NCI-H82 (cell line): ENCODE data around the gene OR6V1.
"Not testable (repeated sequence)": the region's sequence is repeated elsewhere in the genome, so short reads cannot be mapped to it uniquely, and the experiment has no call there.

ENCODE experiments used
- DNase-seq: peaks from one replicate; lab custom pipeline; 2025; lab: John Stamatoyannopoulos, UW

Gene OR6V1

GRCh38 chr7:143042790-143043271, 9.3 kb upstream of the OR6V1 start:
- peak; percentile 75 for DNase-seq

GRCh38 chr7:143043391-143043790, 8.8 kb upstream of the OR6V1 start:
- no peak for DNase-seq

- no peak for DNase-seq
These were observed 5.7 kb upstream of the OR6V1 start for GRCh38 chr7:143046426-143046851.

- peak; percentile 73 for DNase-seq
These were observed 4.8 kb upstream of the OR6V1 start for GRCh38 chr7:143047326-143047725.

GRCh38 chr7:143048827-143049226, 3.3 kb upstream of the OR6V1 start:
- no peak for DNase-seq

- DNase-seq: no peak
These were observed 2.8 kb upstream of the OR6V1 start for GRCh38 chr7:143049362-143049761.

- DNase-seq: peak; percentile 67
These were observed 1.2 kb upstream of the OR6V1 start for GRCh38 chr7:143050931-143051330.

- no peak for DNase-seq
These were observed 2.5 kb downstream of the OR6V1 start for GRCh38 chr7:143054621-143055020.

- no peak for DNase-seq
These were observed 3.6 kb downstream of the OR6V1 start for GRCh38 chr7:143055754-143056153.

GRCh38 chr7:143063741-143064140, 11.6 kb downstream of the OR6V1 start:
- no peak for DNase-seq

GRCh38 chr7:143068446-143068845, 16.3 kb downstream of the OR6V1 start:
- DNase-seq: no peak

GRCh38 chr7:143069912-143070500, 17.9 kb downstream of the OR6V1 start:
- no peak for DNase-seq

- no peak for DNase-seq
These were observed 21.4 kb downstream of the OR6V1 start for GRCh38 chr7:143073556-143073955.

- DNase-seq: no peak
These were observed 22.0 kb downstream of the OR6V1 start for GRCh38 chr7:143074141-143074540.

- DNase-seq: no peak
These were observed 33.0 kb downstream of the OR6V1 start for GRCh38 chr7:143085109-143085508.

- not testable (repeated sequence) for DNase-seq
These were observed 33.5 kb downstream of the OR6V1 start for GRCh38 chr7:143085610-143086009.

GRCh38 chr7:143088549-143089231, 36.5 kb downstream of the OR6V1 start:
- DNase-seq: not testable (repeated sequence)

GRCh38 chr7:143096146-143096545, 44.0 kb downstream of the OR6V1 start:
- DNase-seq: no peak

GRCh38 chr7:143099579-143099978, 47.4 kb downstream of the OR6V1 start:
- not testable (repeated sequence) for DNase-seq
